Liver (tissue), 9 donors: ENCODE results near the gene CORO2A. TPM values are rescaled to one million over a fixed set of nuclear protein-coding genes. Genes with fewer than 3 reads are reported as not detected.

Source experiments
- DNase-seq: peaks from one replicate; pipeline ENCODE4 v3.0.0-alpha.2; 2017; ENCODE audit warnings: low spot score
- H3K27ac ChIP-seq, 2 donors: one replicate each; pipeline ENCODE4 v1.7.0; 2013; ENCODE audit warnings: inconsistent platforms in 2 of 2, low read length in 2 of 2, control low read depth in 1 of 2, low read depth in 1 of 2, mild to moderate bottlenecking in 1 of 2
- H3K27me3 ChIP-seq, 4 donors: one replicate each; pipeline versions ENCODE4 v1.6.1 to v1.7.0; 2013; ENCODE audit warnings: low read length in 3 of 4, inconsistent platforms in 1 of 4, mild to moderate bottlenecking in 1 of 4, moderate library complexity in 1 of 4; ENCODE audit not compliant: control insufficient read depth in 4 of 4, insufficient read depth in 4 of 4
- H3K36me3 ChIP-seq, 4 donors: one replicate each; pipeline versions ENCODE4 v1.6.1 to v1.7.0; 2013; ENCODE audit warnings: low read length in 3 of 4, mild to moderate bottlenecking in 3 of 4, low read depth in 1 of 4, moderate library complexity in 1 of 4; ENCODE audit not compliant: control insufficient read depth in 4 of 4, insufficient read depth in 3 of 4
- H3K4me1 ChIP-seq, 4 donors: one replicate each; pipeline versions ENCODE4 v1.6.1 to v1.7.0; 2013; ENCODE audit warnings: low read length in 3 of 4, mild to moderate bottlenecking in 3 of 4, moderate library complexity in 1 of 4; ENCODE audit not compliant: control insufficient read depth in 4 of 4, insufficient read depth in 4 of 4
- H3K4me3 ChIP-seq, 3 donors: one replicate each; pipeline versions ENCODE4 v1.6.1 to v1.7.0; 2013; ENCODE audit warnings: low read length in 3 of 3, control low read depth in 1 of 3, low read depth in 1 of 3, mild to moderate bottlenecking in 1 of 3
- H3K9ac ChIP-seq, 2 donors: one replicate each; pipeline ENCODE4 v1.7.0; 2013; ENCODE audit warnings: low read length in 2 of 2, mild to moderate bottlenecking in 2 of 2, moderate library complexity in 2 of 2, control low read depth in 1 of 2, low read depth in 1 of 2
- H3K9me3 ChIP-seq, 4 donors: one replicate each; pipeline versions ENCODE4 v1.6.1 to v1.7.0; 2013; ENCODE audit warnings: low read length in 3 of 4; ENCODE audit not compliant: control insufficient read depth in 4 of 4
- FOXA1 ChIP-seq: IDR thresholded peaks from 2 replicates; pipeline ENCODE4 v1.6.1; 2016; ENCODE audit warnings: antibody characterized with exemption
- FOXA2 ChIP-seq: IDR thresholded peaks from 2 replicates; pipeline ENCODE4 v1.6.1; 2016; ENCODE audit warnings: antibody characterized with exemption
- HNF4A ChIP-seq, 2 donors: conservative IDR thresholded peaks; 2 replicates each; pipeline ENCODE4 v1.6.1; 2016; ENCODE audit warnings: antibody characterized with exemption in 2 of 2, mild to moderate bottlenecking in 2 of 2
- MAX ChIP-seq: IDR thresholded peaks from 2 replicates; pipeline ENCODE4 v1.6.1; 2016; ENCODE audit warnings: antibody characterized with exemption
- NR2F2 ChIP-seq: IDR thresholded peaks from 2 replicates; pipeline ENCODE4 v1.6.1; 2016; ENCODE audit warnings: antibody characterized with exemption
- RAD21 ChIP-seq, 2 donors: IDR thresholded peaks; 2 replicates each; pipeline ENCODE4 v1.6.1; 2016; ENCODE audit warnings: antibody characterized with exemption in 2 of 2, mild to moderate bottlenecking in 2 of 2
- REST ChIP-seq: IDR thresholded peaks from 2 replicates; pipeline ENCODE4 v1.6.1; 2016; ENCODE audit warnings: antibody characterized with exemption, mild to moderate bottlenecking
- RXRA ChIP-seq, 2 donors: IDR thresholded peaks; 2 replicates each; pipeline ENCODE4 v1.6.1; 2017 to 2018; ENCODE audit warnings: antibody characterized with exemption in 2 of 2, mild to moderate bottlenecking in 1 of 2
- SP1 ChIP-seq: IDR thresholded peaks from 2 replicates; pipeline ENCODE4 v1.6.1; 2018; ENCODE audit warnings: antibody characterized with exemption, mild to moderate bottlenecking
- TAF1 ChIP-seq: conservative IDR thresholded peaks from 2 replicates; pipeline ENCODE4 v1.6.1; 2016; ENCODE audit warnings: antibody characterized with exemption, mild to moderate bottlenecking
- YY1 ChIP-seq: IDR thresholded peaks from 2 replicates; pipeline ENCODE4 v1.6.1; 2016; ENCODE audit warnings: antibody characterized with exemption, mild to moderate bottlenecking
- WGBS: extraction: QIAGEN DNeasy Blood & Tissue Kit; methylation state at CpG from one replicate; pipeline ENCODE4 v1.1.7; 2013; 5-methylcytosine and 5-hydroxymethylcytosine counted together
- polyA plus RNA-seq, 2 donors: library from polyadenylated mRNA; stranded (reverse) in 1 of 2; unstranded in 1 of 2; fragments of 200-250 nt in 1 of 2; fragments of >200 nt in 1 of 2; fragmentation: Nextera tagmentation in 1 of 2; extraction: Ambion mirVana in 1 of 2; gene quantifications; one replicate each; pipeline versions ENCODE4 v1.2.1 to v1.2.3, GENCODE V29; 2013 to 2015
- total RNA-seq, 2 donors: library from RNA; depleted of rRNA; stranded (reverse); fragments of >200 nt; gene quantifications; one replicate each; pipeline ENCODE4 v1.2.3, GENCODE V29; 2014
- TF ChIP-seq, protein P1 (sequence below): IDR thresholded peaks from 2 replicates; pipeline ENCODE4 v1.6.1; 2016; ENCODE audit warnings: antibody characterized with exemption
- donor health status: healthy.
- donor health status: healthy.
- donor health status: healthy.
- donor health status: healthy.
- donor health status: healthy.

Gene CORO2A
- total and polyA plus RNA-seq, 4 donors, result 1.2 to 2.8 (median 1.4) TPM

DNA sequence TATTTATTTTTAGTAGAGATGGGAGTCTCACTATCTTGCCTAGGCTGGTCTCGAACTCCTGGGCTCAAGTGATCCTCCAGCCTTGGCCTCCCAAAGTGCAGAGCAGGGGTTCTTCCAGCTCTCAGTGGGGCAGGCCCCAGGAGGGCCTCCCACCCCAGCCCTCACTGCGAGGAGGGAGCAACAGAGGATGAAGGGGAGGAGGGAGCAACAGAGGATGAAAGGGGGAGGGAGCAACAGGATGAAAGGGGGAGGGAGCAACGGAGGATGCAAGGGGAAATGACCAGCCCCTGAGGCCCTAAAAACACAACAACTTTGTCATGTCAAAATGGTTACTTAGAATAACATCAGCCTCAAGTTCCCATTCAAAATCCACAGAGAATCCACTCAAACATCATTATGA, 83.4 kb downstream of the CORO2A start:
- 82% methylated on average over 3 of the region's 3 CpGs for WGBS
- Histone ChIP-seq H3K27ac (peak overlapping the region in 1 of 2 donors; percentile 70), H3K4me3 (no peak overlapping the region), H3K27me3 (no peaks in the 10 kb centered on the region), H3K9me3 (no peaks in the 10 kb centered on the region), H3K9ac (no peak overlapping the region), H3K36me3 (peaks cover 0 to 3% (median under 1%) of the 10 kb centered on the region in 4 donors), H3K4me1 (peaks cover 4 to 19% (median 11%) of the 10 kb centered on the region in 4 donors)
- DNase-seq, result no peak
- no peak for TF ChIP-seq MAX
- TF ChIP-seq TAF1, result no peak
- no peak for TF ChIP-seq FOXA1
- no peak for TF ChIP-seq NR2F2

DNA sequence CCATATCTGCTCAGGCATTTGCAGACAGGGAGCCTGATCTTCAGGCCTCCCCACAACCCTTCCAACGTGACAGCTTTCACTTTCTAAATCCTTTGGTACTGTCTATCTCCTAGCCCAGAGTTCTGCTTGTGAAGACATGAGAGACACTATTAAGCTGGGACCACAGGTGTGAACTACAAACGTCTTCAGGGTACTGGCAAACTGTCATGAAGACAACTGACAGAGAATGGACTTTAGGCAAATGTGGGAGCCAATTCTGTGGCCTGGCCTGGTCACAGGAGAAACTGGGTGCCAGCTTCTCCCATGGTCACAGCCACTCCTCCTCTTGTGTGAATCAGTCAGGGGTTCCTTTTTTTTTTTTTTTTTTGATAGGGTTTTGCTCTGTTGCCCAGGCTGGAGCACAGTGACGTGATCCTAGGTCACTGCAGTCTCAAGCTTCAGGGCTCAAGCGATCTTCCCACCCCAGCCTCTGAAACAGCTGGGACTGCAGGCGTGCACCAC, 83.9 kb downstream of the CORO2A start:
- Histone ChIP-seq H3K4me3 (no peak overlapping the region), H3K27ac (peak overlapping the region; percentile 12 to 70), H3K9me3 (no peaks in the 10 kb centered on the region), H3K27me3 (no peaks in the 10 kb centered on the region), H3K4me1 (peaks cover 4 to 19% (median 11%) of the 10 kb centered on the region in 4 donors), H3K9ac (no peak overlapping the region), H3K36me3 (peaks cover 0 to 3% (median under 1%) of the 10 kb centered on the region in 4 donors)
- TF ChIP-seq YY1, result no peak
- no peak for TF ChIP-seq FOXA1
- TF ChIP-seq SP1, result no peak
- TF ChIP-seq NR2F2, result no peak
- TF ChIP-seq FOXA2, result no peak
- TF ChIP-seq, protein P1, sequence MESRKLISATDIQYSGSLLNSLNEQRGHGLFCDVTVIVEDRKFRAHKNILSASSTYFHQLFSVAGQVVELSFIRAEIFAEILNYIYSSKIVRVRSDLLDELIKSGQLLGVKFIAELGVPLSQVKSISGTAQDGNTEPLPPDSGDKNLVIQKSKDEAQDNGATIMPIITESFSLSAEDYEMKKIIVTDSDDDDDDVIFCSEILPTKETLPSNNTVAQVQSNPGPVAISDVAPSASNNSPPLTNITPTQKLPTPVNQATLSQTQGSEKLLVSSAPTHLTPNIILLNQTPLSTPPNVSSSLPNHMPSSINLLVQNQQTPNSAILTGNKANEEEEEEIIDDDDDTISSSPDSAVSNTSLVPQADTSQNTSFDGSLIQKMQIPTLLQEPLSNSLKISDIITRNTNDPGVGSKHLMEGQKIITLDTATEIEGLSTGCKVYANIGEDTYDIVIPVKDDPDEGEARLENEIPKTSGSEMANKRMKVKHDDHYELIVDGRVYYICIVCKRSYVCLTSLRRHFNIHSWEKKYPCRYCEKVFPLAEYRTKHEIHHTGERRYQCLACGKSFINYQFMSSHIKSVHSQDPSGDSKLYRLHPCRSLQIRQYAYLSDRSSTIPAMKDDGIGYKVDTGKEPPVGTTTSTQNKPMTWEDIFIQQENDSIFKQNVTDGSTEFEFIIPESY, result no peak
- TF ChIP-seq RAD21 (IDR thresholded peaks at IDR 0.05), result no peak
- no peak for TF ChIP-seq RXRA (IDR thresholded peaks at IDR 0.05)
- no peak for TF ChIP-seq REST
- no peak for DNase-seq
- WGBS, result 53% methylated on average over 5 of the region's 5 CpGs

- Histone ChIP-seq H3K4me3 (no peak overlapping the region), H3K9ac (no peak overlapping the region), H3K27ac (peak overlapping the region; percentile 12 to 70), H3K27me3 (no peaks in the 10 kb centered on the region), H3K4me1 (peaks cover 4 to 19% (median 11%) of the 10 kb centered on the region in 4 donors), H3K36me3 (peaks cover 0 to 3% (median under 1%) of the 10 kb centered on the region in 4 donors), H3K9me3 (no peaks in the 10 kb centered on the region)
- 65% methylated on average over 2 of the region's 2 CpGs for WGBS
- TF ChIP-seq HNF4A (conservative IDR thresholded peaks at IDR 0.05) (peak; percentile 37 to 39), RXRA (IDR thresholded peaks at IDR 0.05) (peak; percentile 36 to 45)
- TF ChIP-seq, protein P1, result no peak
- no peak for DNase-seq
Observed at GRCh38 chr9:98107926-98108325, 84.5 kb downstream of the CORO2A start.
